Measurements from ENCODE around the gene NOTCH4. TPM values are rescaled to one million over a fixed set of nuclear protein-coding genes. Genes with fewer than 3 reads are reported as not detected.
A peak's percentile ranks its signal among the peaks of the same experiment; 100 is the strongest.

Gene NOTCH4
- total and polyA plus RNA-seq, 2 donors (not counting 3 experiments of a cell fraction or from before 2014, with no cell fraction given): 41.7 to 114 TPM

- H2AFZ ChIP-seq (ENCODE audit: low read depth, low read length): no peak overlapping the region
- H3K79me2 ChIP-seq (ENCODE audit: control insufficient read depth, insufficient read depth, low read length): no peaks in the 10 kb centered on the region
- no peaks in the 10 kb centered on the region for H3K9me1 ChIP-seq (replicated peaks; ENCODE audit: control insufficient read depth, extremely low read depth, insufficient read depth, low read length)
- H3K9ac ChIP-seq (replicated peaks; ENCODE audit: extremely low read depth, insufficient read depth, low read length): no peak overlapping the region
- ChIA-PET CTCF (interaction anchor here (0.9 kb wide), 1 partner anchor 14 kb away, joined by 3 read pairs; no protein-coding TSS in a partner anchor), POLR2A (no interaction called here)
- H3K27me3 ChIP-seq (ENCODE audit: control insufficient read depth in 2 of 2, insufficient read depth in 2 of 2, low read length in 2 of 2): no peaks in the 10 kb centered on the region
- no peak overlapping the region for H3K27ac ChIP-seq (ENCODE audit: insufficient read depth, low read depth, low read length)
- H3K9me3 ChIP-seq (replicated peaks; ENCODE audit: control insufficient read depth, insufficient read depth, low read length): no peaks in the 10 kb centered on the region
- FAIRE-seq: no peak
- dilution Hi-C loops (cut with MboI; ENCODE audit: extremely low pct_ligation_motif_present, low sequenced_read_pairs): no loop called here
- H3K4me2 ChIP-seq (ENCODE audit: insufficient read depth, low read length): no peak overlapping the region
- TSS peak; percentile 66 for BruUV-seq (replicated peaks)
- no peaks in the 10 kb centered on the region for H3K4me1 ChIP-seq (ENCODE audit: control insufficient read depth, extremely low read depth, insufficient read depth, low read length)
- peaks cover 7 to 21% of the 10 kb centered on the region in 2 experiments for H3K36me3 ChIP-seq (ENCODE audit: control insufficient read depth in 2 of 2, extremely low read depth in 1 of 2, insufficient read depth in 2 of 2, low read length in 2 of 2)
- H4K20me1 ChIP-seq (replicated peaks; ENCODE audit: control insufficient read depth, extremely low read depth, insufficient read depth, low read length): no peaks in the 10 kb centered on the region
- no peak for TF ChIP-seq FOS (IDR thresholded peaks at IDR 0.05; ENCODE audit: borderline replicate concordance, insufficient read depth, low read length)
- TF ChIP-seq POLR2A (IDR thresholded peaks at IDR 0.05; ENCODE audit: low read depth, low read length): no peak
- no peak for TF ChIP-seq MYC (IDR thresholded peaks at IDR 0.05; ENCODE audit: low read depth, low read length)
- TF ChIP-seq EZH2 (IDR thresholded peaks at IDR 0.05; ENCODE audit: borderline replicate concordance, low read depth, low read length, severe bottlenecking): no peak
- TF ChIP-seq POLR2AphosphoS5 (IDR thresholded peaks at IDR 0.05; ENCODE audit: insufficient read depth, low read depth, low read length): no peak
- TF ChIP-seq GATA2 (IDR thresholded peaks at IDR 0.05; ENCODE audit: insufficient read depth, insufficient read length, low read depth, low read length): no peak
- no peak for TF ChIP-seq JUN (IDR thresholded peaks at IDR 0.05; ENCODE audit: borderline replicate concordance, insufficient read depth, insufficient read length, low read depth)
- TF ChIP-seq CTCF (IDR thresholded peaks at IDR 0.05; ENCODE audit: extremely low read depth in 1 of 2, insufficient read depth in 1 of 2, low read depth in 1 of 2, low read length in 2 of 2): no peak
- TF ChIP-seq MAX (IDR thresholded peaks at IDR 0.05; ENCODE audit: insufficient read depth, insufficient read length): no peak
- intact Hi-C loops (cut with micrococcal nuclease): no loop called here
- H3K4me3 ChIP-seq (replicated peaks in 1 of 3; ENCODE audit: insufficient read depth in 1 of 3, low read depth in 1 of 3, low read length in 3 of 3): no peak overlapping the region
- DNase-seq (ENCODE audit: low read depth, low spot score): no peak
Measured at GRCh38 chr6:32168807-32169591, 54.9 kb downstream of the NOTCH4 start.

Measured in endothelial cell of umbilical vein (primary cell).